H1 (cell line): ENCODE measurements around the gene RAD51B.

Experiments used
- EP300 ChIP-seq, 2 experiments: IDR thresholded peaks; 1 replicate in 1 of 2; 2 replicates in 1 of 2; pipeline ENCODE4 v1.6.1; 2011 to 2012; ENCODE audit warnings: low read depth in 2 of 2, low read length in 2 of 2, mild to moderate bottlenecking in 2 of 2, borderline replicate concordance in 1 of 2, inconsistent platforms in 1 of 2, moderate library complexity in 1 of 2
- POLR2A ChIP-seq, 2 experiments: IDR thresholded peaks; 1 replicate in 1 of 2; 2 replicates in 1 of 2; pipeline ENCODE4 v1.6.1; 2011; ENCODE audit warnings: low read depth in 2 of 2, low read length in 2 of 2, mild to moderate bottlenecking in 2 of 2; ENCODE audit errors: control extremely low read depth in 1 of 2
- SIN3A ChIP-seq, 2 experiments: IDR thresholded peaks in 1 of 2; conservative IDR thresholded peaks in 1 of 2; 2 replicates each; pipeline ENCODE4 v1.6.1; 2011 to 2012; ENCODE audit warnings: low read length in 2 of 2, improper control_type of control experiment in 1 of 2, low read depth in 1 of 2, mild to moderate bottlenecking in 1 of 2
- SP2 ChIP-seq: IDR thresholded peaks from 2 replicates; pipeline ENCODE4 v1.6.1; 2012; ENCODE audit warnings: mild to moderate bottlenecking, low read length, inconsistent platforms
- TF ChIP-seq, protein P1 (sequence below), 3 experiments: IDR thresholded peaks; 1 replicate in 2 of 3; 2 replicates in 1 of 3; pipeline versions ENCODE4 v1.5.1 to v1.6.1; 2011; ENCODE audit warnings: low read length in 3 of 3, mild to moderate bottlenecking in 3 of 3, inconsistent platforms in 2 of 3, low read depth in 1 of 3, moderate library complexity in 1 of 3; ENCODE audit not compliant: insufficient read depth in 1 of 3; ENCODE audit errors: control extremely low read depth in 1 of 3

DNA sequence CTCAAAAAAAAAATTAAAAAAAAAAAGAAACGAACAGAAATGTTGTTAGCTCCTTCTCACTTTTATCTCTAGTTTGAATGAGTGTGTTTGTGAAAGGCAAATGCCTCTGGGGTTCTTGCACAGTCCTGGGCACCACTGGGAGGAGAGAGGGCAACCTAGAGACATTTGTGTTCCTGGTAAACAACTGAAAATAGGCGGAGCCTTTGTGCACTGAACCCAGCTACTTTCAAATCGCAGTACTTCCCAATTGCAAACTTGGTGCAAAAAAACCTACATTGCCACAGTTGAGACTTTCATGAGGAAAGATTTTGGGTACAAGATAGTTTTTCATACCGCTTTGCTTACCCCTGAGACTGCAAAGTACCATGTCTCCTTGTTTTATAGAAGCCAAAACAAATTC, 543.3 kb downstream of the RAD51B start:
- TF ChIP-seq SIN3A (conservative IDR thresholded peaks at IDR 0.05 in 1 of 2, IDR thresholded peaks at IDR 0.05 in 1 of 2; ENCODE audit: low read depth in 1 of 2, low read length in 2 of 2) (no peak), SP2 (no peak), POLR2A (IDR thresholded peaks at IDR 0.05; ENCODE audit: control extremely low read depth in 1 of 2, low read depth in 2 of 2, low read length in 2 of 2) (no peak), EP300 (IDR thresholded peaks at IDR 0.05; ENCODE audit: borderline replicate concordance in 1 of 2, low read depth in 2 of 2, low read length in 2 of 2) (no peak)
- TF ChIP-seq, protein P1, sequence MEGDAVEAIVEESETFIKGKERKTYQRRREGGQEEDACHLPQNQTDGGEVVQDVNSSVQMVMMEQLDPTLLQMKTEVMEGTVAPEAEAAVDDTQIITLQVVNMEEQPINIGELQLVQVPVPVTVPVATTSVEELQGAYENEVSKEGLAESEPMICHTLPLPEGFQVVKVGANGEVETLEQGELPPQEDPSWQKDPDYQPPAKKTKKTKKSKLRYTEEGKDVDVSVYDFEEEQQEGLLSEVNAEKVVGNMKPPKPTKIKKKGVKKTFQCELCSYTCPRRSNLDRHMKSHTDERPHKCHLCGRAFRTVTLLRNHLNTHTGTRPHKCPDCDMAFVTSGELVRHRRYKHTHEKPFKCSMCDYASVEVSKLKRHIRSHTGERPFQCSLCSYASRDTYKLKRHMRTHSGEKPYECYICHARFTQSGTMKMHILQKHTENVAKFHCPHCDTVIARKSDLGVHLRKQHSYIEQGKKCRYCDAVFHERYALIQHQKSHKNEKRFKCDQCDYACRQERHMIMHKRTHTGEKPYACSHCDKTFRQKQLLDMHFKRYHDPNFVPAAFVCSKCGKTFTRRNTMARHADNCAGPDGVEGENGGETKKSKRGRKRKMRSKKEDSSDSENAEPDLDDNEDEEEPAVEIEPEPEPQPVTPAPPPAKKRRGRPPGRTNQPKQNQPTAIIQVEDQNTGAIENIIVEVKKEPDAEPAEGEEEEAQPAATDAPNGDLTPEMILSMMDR (IDR thresholded peaks at IDR 0.05; ENCODE audit: control extremely low read depth in 1 of 3, insufficient read depth in 1 of 3, low read depth in 1 of 3, low read length in 3 of 3): no peak
